ENCODE results near the gene WFS1. TPM values are rescaled to one million over a fixed set of nuclear protein-coding genes. Genes with fewer than 3 reads are reported as not detected.
A peak's percentile ranks its signal among the peaks of the same experiment; 100 is the strongest.

The WFS1 gene
- total and polyA plus RNA-seq, 2 of the 13 experiments (the other 11 are each of a cell fraction or from before 2014, with no cell fraction given), result 39.1 to 42.2 TPM

DNA sequence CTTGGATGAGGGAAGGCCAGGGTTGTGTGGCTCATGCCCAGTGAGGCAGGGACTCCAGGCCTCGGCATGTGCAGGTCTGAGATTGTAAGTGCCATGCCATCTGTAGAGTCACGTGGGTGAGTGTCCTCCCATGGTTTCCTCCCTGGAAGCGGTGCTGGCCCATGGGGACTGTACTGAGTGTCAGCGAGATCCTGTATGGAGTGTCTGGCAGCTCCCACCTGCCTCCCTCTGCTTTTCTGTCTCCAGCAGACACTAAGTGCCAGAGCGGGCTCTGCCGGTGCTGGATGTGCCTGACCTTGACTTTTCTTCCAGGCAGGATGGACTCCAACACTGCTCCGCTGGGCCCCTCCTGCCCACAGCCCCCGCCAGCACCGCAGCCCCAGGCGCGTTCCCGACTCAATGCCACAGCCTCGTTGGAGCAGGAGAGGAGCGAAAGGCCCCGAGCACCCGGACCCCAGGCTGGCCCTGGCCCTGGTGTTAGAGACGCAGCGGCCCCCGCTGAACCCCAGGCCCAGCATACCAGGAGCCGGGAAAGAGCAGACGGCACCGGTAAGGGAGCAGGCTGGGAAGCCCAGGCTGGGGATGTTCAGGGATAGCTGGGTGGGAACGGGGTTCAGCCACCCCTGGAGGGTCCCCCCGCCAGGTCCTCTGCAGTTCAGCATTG lies 7.6 kb downstream of the WFS1 start (continued):
- no peak for TF ChIP-seq ZBTB1 (CRISPR knock-in tag; IDR thresholded peaks at IDR 0.05; ENCODE audit: borderline replicate concordance)
- TF ChIP-seq SATB2 (CRISPR knock-in tag; IDR thresholded peaks at IDR 0.05), result no peak
- no peak for TF ChIP-seq KLF9 (CRISPR knock-in tag; IDR thresholded peaks at IDR 0.05; ENCODE audit: low read depth)
- TF ChIP-seq ZNF225 (CRISPR knock-in tag; IDR thresholded peaks at IDR 0.05), result 0 out of 2 replicates have a peak, but pooled peaks have one; percentile 60
- no peak for TF ChIP-seq EEA1 (CRISPR knock-in tag; IDR thresholded peaks at IDR 0.05; ENCODE audit: borderline replicate concordance)
- no peak for TF ChIP-seq ZNF44 (CRISPR knock-in tag; IDR thresholded peaks at IDR 0.05)
- no peak for TF ChIP-seq ARNTL (CRISPR knock-in tag; IDR thresholded peaks at IDR 0.05)
- TF ChIP-seq, protein P1, sequence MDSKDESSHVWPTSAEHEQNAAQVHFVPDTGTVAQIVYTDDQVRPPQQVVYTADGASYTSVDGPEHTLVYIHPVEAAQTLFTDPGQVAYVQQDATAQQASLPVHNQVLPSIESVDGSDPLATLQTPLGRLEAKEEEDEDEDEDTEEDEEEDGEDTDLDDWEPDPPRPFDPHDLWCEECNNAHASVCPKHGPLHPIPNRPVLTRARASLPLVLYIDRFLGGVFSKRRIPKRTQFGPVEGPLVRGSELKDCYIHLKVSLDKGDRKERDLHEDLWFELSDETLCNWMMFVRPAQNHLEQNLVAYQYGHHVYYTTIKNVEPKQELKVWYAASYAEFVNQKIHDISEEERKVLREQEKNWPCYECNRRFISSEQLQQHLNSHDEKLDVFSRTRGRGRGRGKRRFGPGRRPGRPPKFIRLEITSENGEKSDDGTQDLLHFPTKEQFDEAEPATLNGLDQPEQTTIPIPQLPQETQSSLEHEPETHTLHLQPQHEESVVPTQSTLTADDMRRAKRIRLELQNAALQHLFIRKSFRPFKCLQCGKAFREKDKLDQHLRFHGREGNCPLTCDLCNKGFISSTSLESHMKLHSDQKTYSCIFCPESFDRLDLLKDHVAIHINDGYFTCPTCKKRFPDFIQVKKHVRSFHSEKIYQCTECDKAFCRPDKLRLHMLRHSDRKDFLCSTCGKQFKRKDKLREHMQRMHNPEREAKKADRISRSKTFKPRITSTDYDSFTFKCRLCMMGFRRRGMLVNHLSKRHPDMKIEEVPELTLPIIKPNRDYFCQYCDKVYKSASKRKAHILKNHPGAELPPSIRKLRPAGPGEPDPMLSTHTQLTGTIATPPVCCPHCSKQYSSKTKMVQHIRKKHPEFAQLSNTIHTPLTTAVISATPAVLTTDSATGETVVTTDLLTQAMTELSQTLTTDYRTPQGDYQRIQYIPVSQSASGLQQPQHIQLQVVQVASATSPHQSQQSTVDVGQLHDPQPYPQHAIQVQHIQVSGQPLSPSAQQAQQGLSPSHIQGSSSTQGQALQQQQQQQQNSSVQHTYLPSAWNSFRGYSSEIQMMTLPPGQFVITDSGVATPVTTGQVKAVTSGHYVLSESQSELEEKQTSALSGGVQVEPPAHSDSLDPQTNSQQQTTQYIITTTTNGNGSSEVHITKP (CRISPR knock-in tag; IDR thresholded peaks at IDR 0.05; ENCODE audit: low read depth), result no peak
- TF ChIP-seq, protein P2, sequence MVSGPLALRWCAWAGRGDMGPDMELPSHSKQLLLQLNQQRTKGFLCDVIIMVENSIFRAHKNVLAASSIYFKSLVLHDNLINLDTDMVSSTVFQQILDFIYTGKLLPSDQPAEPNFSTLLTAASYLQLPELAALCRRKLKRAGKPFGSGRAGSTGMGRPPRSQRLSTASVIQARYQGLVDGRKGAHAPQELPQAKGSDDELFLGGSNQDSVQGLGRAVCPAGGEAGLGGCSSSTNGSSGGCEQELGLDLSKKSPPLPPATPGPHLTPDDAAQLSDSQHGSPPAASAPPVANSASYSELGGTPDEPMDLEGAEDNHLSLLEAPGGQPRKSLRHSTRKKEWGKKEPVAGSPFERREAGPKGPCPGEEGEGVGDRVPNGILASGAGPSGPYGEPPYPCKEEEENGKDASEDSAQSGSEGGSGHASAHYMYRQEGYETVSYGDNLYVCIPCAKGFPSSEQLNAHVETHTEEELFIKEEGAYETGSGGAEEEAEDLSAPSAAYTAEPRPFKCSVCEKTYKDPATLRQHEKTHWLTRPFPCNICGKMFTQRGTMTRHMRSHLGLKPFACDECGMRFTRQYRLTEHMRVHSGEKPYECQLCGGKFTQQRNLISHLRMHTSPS (CRISPR knock-in tag; IDR thresholded peaks at IDR 0.05; ENCODE audit: low read depth), result peak; percentile 71
- 0 out of 2 replicates have a peak, but pooled peaks have one; percentile 34 for TF ChIP-seq ZNF619 (CRISPR knock-in tag; IDR thresholded peaks at IDR 0.05)
- no peak for TF ChIP-seq HMG20B (CRISPR knock-in tag; conservative IDR thresholded peaks at IDR 0.05)
- TF ChIP-seq, protein P3, sequence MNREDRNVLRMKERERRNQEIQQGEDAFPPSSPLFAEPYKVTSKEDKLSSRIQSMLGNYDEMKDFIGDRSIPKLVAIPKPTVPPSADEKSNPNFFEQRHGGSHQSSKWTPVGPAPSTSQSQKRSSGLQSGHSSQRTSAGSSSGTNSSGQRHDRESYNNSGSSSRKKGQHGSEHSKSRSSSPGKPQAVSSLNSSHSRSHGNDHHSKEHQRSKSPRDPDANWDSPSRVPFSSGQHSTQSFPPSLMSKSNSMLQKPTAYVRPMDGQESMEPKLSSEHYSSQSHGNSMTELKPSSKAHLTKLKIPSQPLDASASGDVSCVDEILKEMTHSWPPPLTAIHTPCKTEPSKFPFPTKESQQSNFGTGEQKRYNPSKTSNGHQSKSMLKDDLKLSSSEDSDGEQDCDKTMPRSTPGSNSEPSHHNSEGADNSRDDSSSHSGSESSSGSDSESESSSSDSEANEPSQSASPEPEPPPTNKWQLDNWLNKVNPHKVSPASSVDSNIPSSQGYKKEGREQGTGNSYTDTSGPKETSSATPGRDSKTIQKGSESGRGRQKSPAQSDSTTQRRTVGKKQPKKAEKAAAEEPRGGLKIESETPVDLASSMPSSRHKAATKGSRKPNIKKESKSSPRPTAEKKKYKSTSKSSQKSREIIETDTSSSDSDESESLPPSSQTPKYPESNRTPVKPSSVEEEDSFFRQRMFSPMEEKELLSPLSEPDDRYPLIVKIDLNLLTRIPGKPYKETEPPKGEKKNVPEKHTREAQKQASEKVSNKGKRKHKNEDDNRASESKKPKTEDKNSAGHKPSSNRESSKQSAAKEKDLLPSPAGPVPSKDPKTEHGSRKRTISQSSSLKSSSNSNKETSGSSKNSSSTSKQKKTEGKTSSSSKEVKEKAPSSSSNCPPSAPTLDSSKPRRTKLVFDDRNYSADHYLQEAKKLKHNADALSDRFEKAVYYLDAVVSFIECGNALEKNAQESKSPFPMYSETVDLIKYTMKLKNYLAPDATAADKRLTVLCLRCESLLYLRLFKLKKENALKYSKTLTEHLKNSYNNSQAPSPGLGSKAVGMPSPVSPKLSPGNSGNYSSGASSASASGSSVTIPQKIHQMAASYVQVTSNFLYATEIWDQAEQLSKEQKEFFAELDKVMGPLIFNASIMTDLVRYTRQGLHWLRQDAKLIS (CRISPR knock-in tag; IDR thresholded peaks at IDR 0.05), result no peak
- TF ChIP-seq ZNF251 (CRISPR knock-in tag; IDR thresholded peaks at IDR 0.05), result no peak
- no peak for TF ChIP-seq ZNF629 (CRISPR knock-in tag; conservative IDR thresholded peaks at IDR 0.05)
- no peak for TF ChIP-seq HDAC2 (CRISPR knock-in tag; IDR thresholded peaks at IDR 0.05)
- TF ChIP-seq, protein P4, sequence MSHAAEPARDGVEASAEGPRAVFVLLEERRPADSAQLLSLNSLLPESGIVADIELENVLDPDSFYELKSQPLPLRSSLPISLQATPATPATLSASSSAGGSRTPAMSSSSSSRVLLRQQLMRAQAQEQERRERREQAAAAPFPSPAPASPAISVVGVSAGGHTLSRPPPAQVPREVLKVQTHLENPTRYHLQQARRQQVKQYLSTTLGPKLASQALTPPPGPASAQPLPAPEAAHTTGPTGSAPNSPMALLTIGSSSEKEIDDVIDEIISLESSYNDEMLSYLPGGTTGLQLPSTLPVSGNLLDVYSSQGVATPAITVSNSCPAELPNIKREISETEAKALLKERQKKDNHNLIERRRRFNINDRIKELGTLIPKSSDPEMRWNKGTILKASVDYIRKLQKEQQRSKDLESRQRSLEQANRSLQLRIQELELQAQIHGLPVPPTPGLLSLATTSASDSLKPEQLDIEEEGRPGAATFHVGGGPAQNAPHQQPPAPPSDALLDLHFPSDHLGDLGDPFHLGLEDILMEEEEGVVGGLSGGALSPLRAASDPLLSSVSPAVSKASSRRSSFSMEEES (CRISPR knock-in tag; IDR thresholded peaks at IDR 0.05), result no peak
- no peak for TF ChIP-seq ZNF326 (CRISPR knock-in tag; IDR thresholded peaks at IDR 0.05; ENCODE audit: borderline replicate concordance)
- no peak for TF ChIP-seq CBX1 (IDR thresholded peaks at IDR 0.05; ENCODE audit: low read depth)
- no peak for TF ChIP-seq ZNF274 (CRISPR knock-in tag; IDR thresholded peaks at IDR 0.05)
- no peak for TF ChIP-seq NFIC (IDR thresholded peaks at IDR 0.05; ENCODE audit: low read length)
